GM18505 (cell line): Measurements from ENCODE around the gene MRPS9.

Experiments
- ATAC-seq: cut with Tn5 transposase; IDR thresholded peaks from one replicate; pipeline ENCODE4 v1.9.1; 2021; ENCODE audit not compliant: unreplicated experiment
- POLR2A ChIP-seq: IDR thresholded peaks from 4 replicates; pipeline ENCODE4 v1.6.1; 2011; ENCODE audit warnings: borderline replicate concordance; ENCODE audit not compliant: insufficient read depth, insufficient read length; ENCODE audit errors: extremely low read depth

MRPS9 gene

DNA sequence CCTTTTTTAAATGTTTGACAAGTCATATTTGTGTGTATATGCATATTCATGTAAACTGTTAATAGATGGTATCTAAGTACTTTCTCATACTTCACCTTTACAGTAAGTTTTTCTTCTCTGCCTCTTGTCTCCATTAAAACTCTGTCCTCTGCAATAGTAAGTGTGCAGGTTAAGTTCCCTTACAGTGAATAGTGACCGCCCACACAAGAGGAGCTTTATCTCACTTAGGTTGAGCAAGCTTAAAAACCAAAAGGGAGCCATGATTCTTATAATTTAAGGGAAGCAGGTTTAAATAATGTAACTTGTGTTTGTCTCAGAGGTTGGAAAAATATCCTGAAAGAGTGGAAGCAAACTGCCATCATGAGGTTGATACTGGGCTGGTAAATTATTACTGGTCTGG, 61.3 kb downstream of the MRPS9 start:
- no peak for ATAC-seq
- no peak for TF ChIP-seq POLR2A

GRCh38 chr2:105100046-105100840, 62.4 kb downstream of the MRPS9 start:
- ATAC-seq = peak; percentile 94
- TF ChIP-seq POLR2A = no peak

GRCh38 chr2:105102001-105102400, 64.1 kb downstream of the MRPS9 start:
- ATAC-seq = no peak
- TF ChIP-seq POLR2A = no peak

GRCh38 chr2:105102963-105103421, 65.1 kb downstream of the MRPS9 start:
- ATAC-seq = no peak
- TF ChIP-seq POLR2A = no peak

GRCh38 chr2:105103481-105103880, 65.6 kb downstream of the MRPS9 start:
- ATAC-seq = no peak
- no peak for TF ChIP-seq POLR2A

- ATAC-seq = no peak
- TF ChIP-seq POLR2A = no peak
These were observed 66.4 kb downstream of the MRPS9 start for GRCh38 chr2:105104208-105104731.

DNA sequence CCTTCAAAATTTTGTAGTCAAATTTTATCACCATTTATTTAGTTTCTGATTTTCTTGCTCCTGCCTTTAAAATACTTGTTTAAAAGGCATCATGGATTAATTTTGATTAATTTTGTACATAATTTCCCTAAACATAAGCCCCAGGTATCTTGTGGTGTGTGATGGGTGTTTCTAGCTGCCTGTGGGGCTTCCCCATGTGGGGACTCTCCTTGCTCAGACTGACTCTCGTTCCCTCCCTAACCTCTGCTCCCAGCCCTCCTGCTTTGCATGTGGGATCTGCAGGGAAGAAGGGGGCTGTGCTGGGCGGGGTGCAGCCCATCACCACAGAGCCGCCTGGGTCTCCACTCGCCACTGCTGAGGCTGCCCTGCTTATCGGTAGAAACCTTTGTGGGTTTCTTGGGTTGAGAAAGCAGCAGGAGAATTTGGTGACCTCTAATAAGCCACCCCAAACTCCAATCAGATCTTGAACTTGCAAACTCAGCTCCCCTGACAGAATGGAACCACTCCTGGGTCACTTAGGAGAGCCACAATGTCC, 72.5 kb downstream of the MRPS9 start:
- no peak for ATAC-seq
- TF ChIP-seq POLR2A = no peak

DNA sequence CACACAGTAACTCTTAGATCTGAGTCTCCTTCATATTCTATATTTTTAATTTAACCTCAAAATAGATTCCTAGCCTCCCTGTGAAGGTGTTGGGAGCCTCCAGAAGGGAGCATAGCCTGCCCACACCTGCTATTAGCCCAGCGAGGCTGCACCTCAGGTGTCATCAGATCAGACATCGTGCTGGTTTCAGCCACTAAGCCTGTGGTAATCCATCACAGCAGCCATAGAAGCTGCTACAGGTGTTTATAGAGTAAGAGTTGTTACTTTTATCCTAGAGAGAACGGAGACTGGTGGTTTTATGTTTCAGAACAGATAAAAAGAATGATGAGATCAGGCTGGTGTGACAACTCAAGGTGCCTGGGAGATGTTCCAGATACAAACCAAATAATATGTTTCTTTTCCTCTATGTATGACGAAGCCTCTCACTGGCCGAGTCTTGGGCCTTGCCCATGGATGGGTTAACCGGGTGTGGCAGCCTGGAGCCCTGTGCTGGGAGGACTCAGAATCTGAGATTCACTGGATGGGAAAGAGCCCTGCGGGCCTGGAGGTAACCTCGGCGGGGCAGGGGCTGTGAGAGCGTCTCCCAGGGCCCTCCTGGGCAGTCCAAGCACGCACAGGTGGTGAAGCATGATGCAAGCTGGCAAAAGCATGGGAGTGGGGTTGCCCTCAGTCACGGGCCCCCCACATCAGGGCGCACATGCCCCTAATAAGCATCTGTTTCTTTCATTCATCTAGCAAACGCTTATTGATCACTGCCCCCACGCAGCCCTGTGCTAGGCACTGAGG, 73.7 kb downstream of the MRPS9 start:
- TF ChIP-seq POLR2A = no peak
- no peak for ATAC-seq

DNA sequence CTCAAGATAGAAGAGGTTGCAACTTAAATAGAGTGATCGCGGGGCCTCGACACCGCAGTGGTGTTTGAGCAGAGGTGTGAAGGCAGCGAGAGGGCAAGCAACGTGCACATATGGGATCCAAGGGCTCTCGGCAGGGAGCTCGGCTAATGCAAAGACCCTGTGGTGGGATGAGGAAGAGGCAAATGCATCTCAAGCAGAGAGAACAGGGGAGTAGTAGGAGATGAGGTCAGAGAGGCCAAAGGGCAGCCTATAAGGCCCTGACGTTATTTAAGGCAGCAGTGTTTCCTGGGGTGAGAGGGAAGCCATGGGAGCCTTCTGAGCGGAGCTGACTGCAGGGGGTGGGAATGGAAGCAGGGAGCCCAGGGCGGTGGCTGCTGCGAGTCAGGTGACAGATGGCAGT, 74.5 kb downstream of the MRPS9 start:
- no peak for TF ChIP-seq POLR2A
- no peak for ATAC-seq

- no peak for ATAC-seq
These were observed 75.9 kb downstream of the MRPS9 start for GRCh38 chr2:105113616-105114291.

GRCh38 chr2:105114551-105114950, 76.7 kb downstream of the MRPS9 start:
- no peak for ATAC-seq
- TF ChIP-seq POLR2A = no peak

More at GRCh38 chr2:105113616-105114291, 75.9 kb downstream of the MRPS9 start:
- TF ChIP-seq POLR2A = no peak

DNA sequence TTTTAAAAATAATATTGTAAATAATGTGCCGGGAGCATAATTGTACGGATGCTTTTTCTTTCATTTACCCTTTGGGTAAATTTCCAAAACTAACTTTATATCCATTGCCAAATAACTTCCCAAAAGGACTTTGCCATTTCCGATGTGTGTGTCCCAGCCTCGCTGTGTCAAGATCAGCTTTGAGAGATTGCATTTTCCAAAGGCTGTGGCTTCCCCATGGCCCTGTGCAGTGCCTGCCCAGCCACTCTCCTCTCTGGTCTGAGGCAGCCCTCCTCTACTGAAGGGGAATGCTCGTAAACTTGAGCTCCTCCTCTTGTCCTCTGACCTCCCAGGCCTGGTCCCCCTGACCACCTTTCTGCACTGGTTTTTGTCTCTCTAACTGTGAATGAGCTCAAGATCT, 78.5 kb downstream of the MRPS9 start:
- TF ChIP-seq POLR2A = no peak
- no peak for ATAC-seq

DNA sequence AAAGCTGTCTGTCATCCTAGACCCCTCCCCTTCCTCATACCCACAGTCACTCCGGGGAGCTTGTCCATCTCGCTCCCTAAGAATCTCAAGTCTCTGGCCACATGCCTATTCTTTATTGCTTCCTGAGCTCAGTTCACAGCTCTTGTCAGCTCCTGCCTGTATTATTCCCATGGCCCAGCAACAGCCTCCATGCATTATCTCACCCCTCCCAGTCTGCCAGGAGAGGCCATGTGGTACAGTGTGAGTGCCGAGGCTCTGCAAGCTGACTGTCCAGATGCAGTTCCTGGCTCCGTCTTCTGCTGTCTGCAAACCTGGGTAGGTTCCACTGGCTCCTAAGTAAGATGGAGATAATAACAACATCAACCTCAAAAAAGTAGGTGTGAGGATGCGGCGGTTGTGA, 79.7 kb downstream of the MRPS9 start:
- no peak for ATAC-seq
- TF ChIP-seq POLR2A = no peak
